Measurements from ENCODE around the gene SCT. TPM values are rescaled to one million over a fixed set of nuclear protein-coding genes. Genes with fewer than 3 reads are reported as not detected.

SCT gene
- total and polyA plus RNA-seq, 2 of the 8 experiments (the other 6 are each of a cell fraction or from before 2014, with no cell fraction given): 1.7 to 2.0 TPM

- no peak overlapping the region for H3K56ac ChIP-seq (replicated peaks; ENCODE audit: insufficient read length, low read depth, low read length)
- peaks cover 7% of the 10 kb centered on the region; the same call in 1 of the 2 replicates for H3K79me1 ChIP-seq (ENCODE audit: low read depth, low read length)
- no peak overlapping the region for H3K4me3 ChIP-seq (ENCODE audit: extremely low read depth in 1 of 4, insufficient read depth in 2 of 4, low read depth in 3 of 4, low read length in 4 of 4)
- H3K4me2 ChIP-seq (ENCODE audit: insufficient read depth in 1 of 2, low read depth in 2 of 2, low read length in 2 of 2): no peak overlapping the region
- DNase-seq (ENCODE audit: low read depth in 1 of 2, low spot score in 2 of 2) (no peak), FAIRE-seq (no peak)
- no peak overlapping the region for H2BK120ac ChIP-seq (replicated peaks; ENCODE audit: low read depth, low read length)
- H3K23me2 ChIP-seq (ENCODE audit: low read depth, low read length): no peaks in the 10 kb centered on the region
- H3K18ac ChIP-seq (ENCODE audit: extremely low read depth, low read length): no peak overlapping the region
- no peak overlapping the region for H3K27ac ChIP-seq (ENCODE audit: low read depth, low read length)
- H4K8ac ChIP-seq (ENCODE audit: extremely low read depth, insufficient read depth, low read length): no peak overlapping the region
- TF ChIP-seq RXRA (IDR thresholded peaks at IDR 0.05; ENCODE audit: insufficient read depth, low read depth, low read length): no peak
- TF ChIP-seq CHD2 (IDR thresholded peaks at IDR 0.05; ENCODE audit: low read length): no peak
- TF ChIP-seq USF2 (IDR thresholded peaks at IDR 0.05; ENCODE audit: low read length): no peak
- no peak for TF ChIP-seq POLR2A (IDR thresholded peaks at IDR 0.05; ENCODE audit: control extremely low read depth in 1 of 2, low read depth in 2 of 2, low read length in 2 of 2)
- TF ChIP-seq SP2 (IDR thresholded peaks at IDR 0.05; ENCODE audit: low read length): no peak
- TF ChIP-seq RFX5 (IDR thresholded peaks at IDR 0.05; ENCODE audit: borderline replicate concordance, low read depth, low read length): no peak
- TF ChIP-seq CREB1 (IDR thresholded peaks at IDR 0.05): no peak
- no peak for TF ChIP-seq YY1 (IDR thresholded peaks at IDR 0.05; ENCODE audit: low read depth, low read length)
- no peak for TF ChIP-seq ATF2 (IDR thresholded peaks at IDR 0.05; ENCODE audit: low read length)
- no peak overlapping the region for H2BK5ac ChIP-seq (ENCODE audit: low read depth, low read length)
- no peak overlapping the region for H3K9ac ChIP-seq (replicated peaks in 1 of 4; ENCODE audit: extremely low read depth in 1 of 4, low read depth in 3 of 4, low read length in 3 of 4)
- 0 out of 7 replicates have a peak, but pooled peaks cover 0 to 4% (median 0%) of the 10 kb centered on the region in 4 experiments for H3K4me1 ChIP-seq (replicated peaks in 1 of 4; ENCODE audit: control insufficient read depth in 3 of 4, insufficient read depth in 4 of 4, low read length in 3 of 4)
- H4K91ac ChIP-seq (replicated peaks; ENCODE audit: insufficient read length, low read length): no peak overlapping the region
- H4K5ac ChIP-seq (ENCODE audit: insufficient read length, low read depth, low read length): no peak overlapping the region
- no peak overlapping the region for H2AFZ ChIP-seq (ENCODE audit: low read length)
- H3K4ac ChIP-seq (replicated peaks; ENCODE audit: insufficient read length, low read depth, low read length): no peak overlapping the region
- H4K20me1 ChIP-seq (replicated peaks in 1 of 2; ENCODE audit: control insufficient read depth in 1 of 2, insufficient read depth in 2 of 2, low read length in 2 of 2): peaks cover 17 to 22% of the 10 kb centered on the region in 2 experiments
- POLR2A ChIA-PET (ENCODE audit: partially characterized antibody): interaction anchor here (0.6 to 1.7 kb wide), 5 partner anchors 17 to 160 kb away, joined by 3 to 6 read pairs (median 4); no protein-coding TSS in a partner anchor
- no peak overlapping the region for H3K23ac ChIP-seq (ENCODE audit: insufficient read length)
- no peak overlapping the region for H2BK20ac ChIP-seq (ENCODE audit: low read length)
- H2BK15ac ChIP-seq (ENCODE audit: low read length): no peak overlapping the region
- H2AK5ac ChIP-seq (ENCODE audit: low read depth, low read length): no peak overlapping the region
- WGBS, 2 experiments (ENCODE audit: extremely low coverage in 1 of 2, insufficient coverage in 1 of 2, insufficient read length in 1 of 2, insufficient replicate concordance in 2 of 2, low coverage in 1 of 2, low lambda C conversion rate in 2 of 2, missing lambda C conversion rate in 1 of 2): 92% methylated on average over 41 of the region's 45 CpGs; no CpG with 5 or more reads in 1 of the 2 experiments
- no peak overlapping the region for H2BK12ac ChIP-seq (ENCODE audit: low read depth, low read length)
- H3K9me3 ChIP-seq (ENCODE audit: insufficient read depth in 2 of 2, low read depth in 1 of 2, low read length in 1 of 2): no peaks in the 10 kb centered on the region
- CTCF ChIA-PET (ENCODE audit: partially characterized antibody): interaction anchor here (1.2 to 1.7 kb wide), 6 partner anchors 12 to 115 kb away, joined by 3 to 5 read pairs (median 4); no protein-coding TSS in a partner anchor
- peaks cover 34 to 86% (median 68%) of the 10 kb centered on the region in 4 experiments for H3K36me3 ChIP-seq (ENCODE audit: control insufficient read depth in 2 of 4, insufficient read depth in 4 of 4, low read length in 3 of 4)
- no peaks in the 10 kb centered on the region for H3K27me3 ChIP-seq (replicated peaks in 1 of 4; ENCODE audit: control insufficient read depth in 3 of 4, extremely low read depth in 1 of 4, insufficient read depth in 3 of 4, low read length in 3 of 4)
- H3K79me2 ChIP-seq (ENCODE audit: control insufficient read depth in 1 of 2, insufficient read depth in 2 of 2, low read length in 2 of 2): no peaks in the 10 kb centered on the region
- H3K14ac ChIP-seq (ENCODE audit: insufficient read length): no peak overlapping the region
Observed at GRCh38 chr11:607971-608659, 18.9 kb downstream of the SCT start.
